PC-3 (cell line): ENCODE data around the gene FILIP1L.

Experiments used
- CTCF ChIP-seq: fragments of 300-600 bp; sonication (generic); conservative IDR thresholded peaks from 2 replicates; pipeline ENCODE4 v1.5.1; 2017; ENCODE audit warnings: antibody characterized with exemption, low read depth, mild to moderate bottlenecking, low read length
- EZH2 ChIP-seq: fragments of 300-600 bp; sonication (generic); IDR thresholded peaks from one replicate; pipeline ENCODE4 v1.6.1; 2017; ENCODE audit warnings: antibody characterized with exemption, mild to moderate bottlenecking, low read length; ENCODE audit not compliant: unreplicated experiment

DNA sequence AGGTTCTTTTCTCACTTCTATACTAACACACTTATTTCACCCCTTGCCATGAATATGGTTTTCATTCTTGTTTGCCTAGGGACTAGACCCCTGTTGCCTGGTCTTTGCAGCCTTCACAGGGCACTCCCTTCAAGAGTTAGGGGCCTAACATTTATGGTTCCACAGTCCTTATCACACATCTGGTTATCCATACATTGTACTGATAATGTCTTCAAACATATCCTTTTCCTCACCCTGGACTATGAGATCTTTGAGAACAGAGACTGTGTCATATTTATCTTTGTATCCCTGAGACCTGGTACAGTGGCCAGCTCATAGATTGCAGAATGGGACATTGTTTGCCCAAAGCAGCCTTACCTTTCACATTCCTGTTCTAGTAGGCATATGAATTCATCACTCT is 190.4 kb downstream of the FILIP1L start:
- no peak for TF ChIP-seq CTCF
- no peak for TF ChIP-seq EZH2
